Vagina (tissue), 2 donors: Measurements from ENCODE around the gene CNTN5.

Experiments
- POLR2A ChIP-seq, 2 donors: fragments of 450-650 bp; IDR thresholded peaks; one replicate each; pipeline ENCODE4 v1.6.1; 2017; ENCODE audit warnings: antibody characterized with exemption in 2 of 2, mild to moderate bottlenecking in 2 of 2, moderate library complexity in 2 of 2
- POLR2AphosphoS5 ChIP-seq, 2 donors: sonication (generic); formaldehyde crosslinking; IDR thresholded peaks; one replicate each; pipeline ENCODE4 v1.9.0; 2017; ENCODE audit warnings: antibody characterized with exemption in 2 of 2, mild to moderate bottlenecking in 2 of 2, low read depth in 1 of 2; ENCODE audit not compliant: insufficient read depth in 1 of 2
- TF ChIP-seq, protein P1 (sequence below), 3 experiments: fragments of 450-650 bp in 2 of 3; fragments of 200-600 bp in 1 of 3; sonication (generic) in 1 of 3; IDR thresholded peaks; one replicate each; pipeline ENCODE4 v1.5.1; 2017 to 2019; ENCODE audit warnings: antibody characterized with exemption in 3 of 3, mild to moderate bottlenecking in 2 of 3, moderate library complexity in 2 of 3

DNA sequence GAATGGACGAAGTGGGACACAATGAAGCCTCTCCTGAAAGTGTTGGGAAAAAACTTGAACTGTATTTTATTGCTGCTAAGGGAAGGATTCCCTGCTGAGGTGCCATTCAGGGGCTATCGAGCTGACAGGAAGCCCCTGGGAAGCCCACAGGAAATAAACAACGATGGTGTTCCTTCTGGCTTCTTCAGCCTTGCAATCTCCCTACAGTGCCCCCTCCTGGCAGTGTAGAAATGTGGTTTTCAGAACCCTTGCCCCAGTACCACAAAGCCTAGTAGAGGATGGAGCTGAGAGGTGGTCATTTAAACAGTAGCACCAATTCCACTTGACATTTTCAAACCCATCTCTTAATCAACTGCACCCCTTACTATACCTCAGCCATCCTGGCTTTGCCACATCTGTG, 989.6 kb downstream of the CNTN5 start:
- TF ChIP-seq, protein P1, sequence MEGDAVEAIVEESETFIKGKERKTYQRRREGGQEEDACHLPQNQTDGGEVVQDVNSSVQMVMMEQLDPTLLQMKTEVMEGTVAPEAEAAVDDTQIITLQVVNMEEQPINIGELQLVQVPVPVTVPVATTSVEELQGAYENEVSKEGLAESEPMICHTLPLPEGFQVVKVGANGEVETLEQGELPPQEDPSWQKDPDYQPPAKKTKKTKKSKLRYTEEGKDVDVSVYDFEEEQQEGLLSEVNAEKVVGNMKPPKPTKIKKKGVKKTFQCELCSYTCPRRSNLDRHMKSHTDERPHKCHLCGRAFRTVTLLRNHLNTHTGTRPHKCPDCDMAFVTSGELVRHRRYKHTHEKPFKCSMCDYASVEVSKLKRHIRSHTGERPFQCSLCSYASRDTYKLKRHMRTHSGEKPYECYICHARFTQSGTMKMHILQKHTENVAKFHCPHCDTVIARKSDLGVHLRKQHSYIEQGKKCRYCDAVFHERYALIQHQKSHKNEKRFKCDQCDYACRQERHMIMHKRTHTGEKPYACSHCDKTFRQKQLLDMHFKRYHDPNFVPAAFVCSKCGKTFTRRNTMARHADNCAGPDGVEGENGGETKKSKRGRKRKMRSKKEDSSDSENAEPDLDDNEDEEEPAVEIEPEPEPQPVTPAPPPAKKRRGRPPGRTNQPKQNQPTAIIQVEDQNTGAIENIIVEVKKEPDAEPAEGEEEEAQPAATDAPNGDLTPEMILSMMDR (IDR thresholded peaks at IDR 0.05): no peak
- TF ChIP-seq POLR2AphosphoS5 (IDR thresholded peaks at IDR 0.05; ENCODE audit: insufficient read depth in 1 of 2, low read depth in 1 of 2) (no peak), POLR2A (IDR thresholded peaks at IDR 0.05) (no peak)
